SK-N-MC (cell line): ENCODE results near the gene SMARCB1.

Experiments
- EZH2 ChIP-seq: fragments of 200-600 bp; sonication (generic); IDR thresholded peaks from one replicate; pipeline ENCODE4 v1.6.1; 2017; ENCODE audit warnings: antibody characterized with exemption
- FOXP2 ChIP-seq: optimal IDR thresholded peaks from 2 replicates; pipeline ENCODE3; 2011; ENCODE audit warnings: mild to moderate bottlenecking, moderate library complexity; ENCODE audit not compliant: insufficient read depth; ENCODE audit errors: extremely low read length, control extremely low read depth
- POLR2AphosphoS5 ChIP-seq: IDR thresholded peaks from 2 replicates; pipeline ENCODE4 v1.6.1; 2012; ENCODE audit warnings: mild to moderate bottlenecking, low read depth, low read length, borderline replicate concordance

- TF ChIP-seq EZH2 (no peak), FOXP2 (no peak), POLR2AphosphoS5 (no peak)
Observed at GRCh38 chr22:23817146-23817545, 30.4 kb downstream of the SMARCB1 start.
